VCaP (cell line): Measurements from ENCODE around the gene TPRX1.
"Not testable (repeated sequence)": the region's sequence is repeated elsewhere in the genome, so short reads cannot be mapped to it uniquely, and the experiment has no call there.

ENCODE experiments used
- H3K27ac ChIP-seq: fragments of 450-650 bp; 2 replicates; pipeline ENCODE4 v1.5.1; 2017
- TF ChIP-seq, protein P1 (sequence below): fragments of 450-650 bp; conservative IDR thresholded peaks from 2 replicates; pipeline ENCODE4 v1.5.1; 2017; ENCODE audit warnings: mild to moderate bottlenecking, moderate library complexity

The TPRX1 gene

DNA sequence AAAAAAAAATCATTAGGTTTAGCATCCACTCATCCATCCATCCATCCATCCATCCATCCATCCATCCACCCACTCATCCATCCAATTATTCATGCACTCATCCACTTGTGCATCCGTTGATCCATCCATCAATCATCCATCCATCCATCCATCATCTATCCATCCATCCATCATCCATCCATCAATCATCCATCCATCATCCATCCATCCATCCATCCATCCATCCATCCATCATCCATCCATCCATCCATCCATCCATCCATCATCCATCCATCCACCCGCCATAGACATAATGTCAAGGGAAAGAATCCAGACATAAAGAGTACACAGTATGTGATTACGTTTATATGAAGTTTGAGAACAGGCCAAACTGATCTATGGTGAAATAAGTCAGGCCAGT is 34.8 kb downstream of the TPRX1 start:
- H3K27ac ChIP-seq, result no peak overlapping the region
- TF ChIP-seq, protein P1, sequence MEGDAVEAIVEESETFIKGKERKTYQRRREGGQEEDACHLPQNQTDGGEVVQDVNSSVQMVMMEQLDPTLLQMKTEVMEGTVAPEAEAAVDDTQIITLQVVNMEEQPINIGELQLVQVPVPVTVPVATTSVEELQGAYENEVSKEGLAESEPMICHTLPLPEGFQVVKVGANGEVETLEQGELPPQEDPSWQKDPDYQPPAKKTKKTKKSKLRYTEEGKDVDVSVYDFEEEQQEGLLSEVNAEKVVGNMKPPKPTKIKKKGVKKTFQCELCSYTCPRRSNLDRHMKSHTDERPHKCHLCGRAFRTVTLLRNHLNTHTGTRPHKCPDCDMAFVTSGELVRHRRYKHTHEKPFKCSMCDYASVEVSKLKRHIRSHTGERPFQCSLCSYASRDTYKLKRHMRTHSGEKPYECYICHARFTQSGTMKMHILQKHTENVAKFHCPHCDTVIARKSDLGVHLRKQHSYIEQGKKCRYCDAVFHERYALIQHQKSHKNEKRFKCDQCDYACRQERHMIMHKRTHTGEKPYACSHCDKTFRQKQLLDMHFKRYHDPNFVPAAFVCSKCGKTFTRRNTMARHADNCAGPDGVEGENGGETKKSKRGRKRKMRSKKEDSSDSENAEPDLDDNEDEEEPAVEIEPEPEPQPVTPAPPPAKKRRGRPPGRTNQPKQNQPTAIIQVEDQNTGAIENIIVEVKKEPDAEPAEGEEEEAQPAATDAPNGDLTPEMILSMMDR, result no peak

DNA sequence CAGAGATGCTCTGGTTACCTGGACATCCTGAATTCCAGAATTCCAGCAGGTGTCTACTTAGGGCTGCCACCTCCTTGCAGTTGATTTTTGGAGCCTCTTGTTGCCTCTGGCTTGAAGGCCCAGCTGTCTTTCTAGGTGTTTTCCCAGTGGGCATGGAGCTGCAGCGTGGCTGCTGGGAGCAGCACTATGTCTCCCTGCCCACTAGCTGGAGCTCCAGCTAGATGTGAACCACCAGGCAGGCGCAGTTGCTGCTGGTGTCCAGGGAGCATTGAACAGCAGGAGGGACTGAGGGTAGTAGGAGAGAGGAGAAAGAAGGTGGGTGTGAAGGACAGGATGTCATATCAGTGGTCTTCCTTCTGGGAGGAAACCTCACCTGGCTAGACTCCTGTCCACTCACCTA is 35.7 kb downstream of the TPRX1 start:
- TF ChIP-seq, protein P1, result no peak
- H3K27ac ChIP-seq, result no peak overlapping the region

DNA sequence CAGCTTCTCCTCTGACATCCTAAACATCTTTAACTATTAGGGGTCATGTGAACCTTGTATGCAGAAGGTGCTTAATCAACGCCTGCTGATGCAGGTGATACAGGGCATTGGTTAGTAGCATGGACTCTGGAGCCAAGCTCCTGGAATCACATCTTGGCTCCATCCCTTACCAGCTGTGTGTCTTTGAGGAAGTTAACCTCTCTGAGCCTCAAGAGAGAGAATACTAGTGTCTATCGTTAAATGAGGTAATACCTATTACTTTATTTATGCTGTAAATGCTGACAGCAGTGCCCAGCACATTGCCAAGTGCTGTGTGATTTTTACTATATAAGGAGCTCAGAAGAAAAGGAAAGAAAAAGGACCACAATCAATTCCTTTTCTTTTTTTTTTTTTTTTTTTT is 37.0 kb downstream of the TPRX1 start:
- TF ChIP-seq, protein P1, result no peak
- no peak overlapping the region for H3K27ac ChIP-seq

DNA sequence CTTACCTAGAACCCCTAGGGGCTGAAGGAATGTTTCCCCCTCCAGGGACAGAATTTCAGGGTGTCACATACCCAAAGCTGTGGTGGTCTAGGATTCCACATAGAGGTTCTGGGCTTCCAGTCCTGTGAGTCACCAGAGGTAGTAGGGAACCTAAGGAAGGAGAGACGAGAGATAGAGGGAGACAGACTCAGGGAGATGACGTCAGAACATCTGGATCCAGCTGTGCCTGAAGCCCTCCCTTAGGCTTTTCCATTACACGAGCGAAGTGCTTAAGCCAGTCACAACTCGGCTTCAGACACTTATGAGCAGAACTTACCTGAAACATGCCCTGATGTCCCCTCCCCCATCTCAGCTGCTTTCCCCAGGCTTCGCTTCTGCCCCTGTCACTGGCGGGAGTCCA is 37.7 kb downstream of the TPRX1 start:
- TF ChIP-seq, protein P1, result no peak
- H3K27ac ChIP-seq, result no peak overlapping the region

DNA sequence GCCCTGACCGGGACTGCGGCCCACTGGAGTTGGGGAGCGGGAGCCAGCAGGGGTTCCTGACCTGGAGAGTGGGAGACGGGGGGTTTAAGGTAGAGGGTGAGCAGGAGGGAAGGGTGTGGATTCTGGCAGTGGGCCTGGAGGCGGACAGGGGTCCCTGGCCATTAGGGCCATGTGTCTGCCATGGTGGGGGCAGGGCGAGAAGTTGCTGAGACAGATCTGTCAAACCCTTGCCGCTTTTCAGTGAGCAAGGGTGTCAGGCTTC is 38.1 kb downstream of the TPRX1 start:
- TF ChIP-seq, protein P1, result no peak
- no peak overlapping the region for H3K27ac ChIP-seq

DNA sequence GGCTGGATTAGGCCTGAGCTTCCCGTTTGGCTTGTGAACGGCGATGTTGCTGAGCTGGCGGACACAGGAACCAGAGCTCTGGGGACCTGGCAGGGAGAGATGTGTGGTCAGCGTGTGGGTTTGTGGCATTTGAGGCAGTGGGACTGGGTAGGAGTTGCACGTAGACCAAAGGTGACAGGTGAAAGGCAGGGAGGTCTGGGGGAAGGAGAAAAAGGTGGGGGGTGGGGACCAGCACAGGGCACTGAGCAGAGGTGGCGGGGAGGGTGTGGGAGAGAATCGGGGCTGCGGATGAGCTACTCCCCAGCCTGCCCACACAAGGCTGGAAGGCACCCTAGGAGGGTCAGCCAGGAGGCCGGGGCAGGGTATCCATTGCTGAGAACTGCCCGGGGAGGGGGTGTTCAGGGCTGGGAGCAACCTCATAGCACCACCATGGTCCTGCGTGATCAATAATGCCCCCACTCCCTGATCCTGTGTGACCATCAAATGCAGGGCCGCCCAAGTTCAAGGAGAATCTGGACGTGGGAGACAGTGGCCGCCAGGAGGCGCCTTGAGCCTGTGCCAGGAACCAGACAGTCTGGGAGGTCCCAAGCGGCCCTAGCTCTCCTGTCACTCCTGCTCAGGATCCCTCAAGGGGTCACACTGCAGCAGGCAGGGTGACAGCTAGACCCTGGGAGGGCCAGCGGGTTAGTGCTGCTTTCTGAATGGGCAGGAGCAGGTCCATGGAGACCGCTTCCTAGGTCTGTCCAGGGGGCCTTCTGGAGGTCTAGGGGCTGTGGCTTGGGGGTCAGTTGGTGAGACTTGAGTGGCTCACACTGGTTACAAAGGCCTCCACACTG is 38.6 kb downstream of the TPRX1 start:
- no peak overlapping the region for H3K27ac ChIP-seq
- TF ChIP-seq, protein P1, result peak; percentile 76

DNA sequence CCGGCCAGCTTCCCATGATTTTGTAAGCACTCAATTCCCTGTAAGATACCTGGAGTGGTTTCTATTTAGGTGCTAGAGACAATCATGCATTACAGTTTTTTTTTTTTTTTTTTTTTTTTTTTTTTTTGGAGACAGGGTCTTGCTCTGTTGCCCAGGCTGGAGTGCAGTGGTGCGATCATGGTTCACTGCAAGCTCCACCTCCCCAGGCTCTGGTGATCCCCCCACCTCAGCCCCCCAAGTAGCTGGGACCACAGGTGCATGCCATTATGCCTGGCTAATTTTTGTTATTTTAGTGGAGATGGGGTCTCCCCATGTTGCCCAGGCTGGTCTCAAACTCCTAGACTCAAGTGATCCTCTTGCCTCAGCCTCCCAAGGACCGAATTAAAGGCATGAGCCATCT is 39.6 kb downstream of the TPRX1 start:
- H3K27ac ChIP-seq, result not testable (repeated sequence)

DNA sequence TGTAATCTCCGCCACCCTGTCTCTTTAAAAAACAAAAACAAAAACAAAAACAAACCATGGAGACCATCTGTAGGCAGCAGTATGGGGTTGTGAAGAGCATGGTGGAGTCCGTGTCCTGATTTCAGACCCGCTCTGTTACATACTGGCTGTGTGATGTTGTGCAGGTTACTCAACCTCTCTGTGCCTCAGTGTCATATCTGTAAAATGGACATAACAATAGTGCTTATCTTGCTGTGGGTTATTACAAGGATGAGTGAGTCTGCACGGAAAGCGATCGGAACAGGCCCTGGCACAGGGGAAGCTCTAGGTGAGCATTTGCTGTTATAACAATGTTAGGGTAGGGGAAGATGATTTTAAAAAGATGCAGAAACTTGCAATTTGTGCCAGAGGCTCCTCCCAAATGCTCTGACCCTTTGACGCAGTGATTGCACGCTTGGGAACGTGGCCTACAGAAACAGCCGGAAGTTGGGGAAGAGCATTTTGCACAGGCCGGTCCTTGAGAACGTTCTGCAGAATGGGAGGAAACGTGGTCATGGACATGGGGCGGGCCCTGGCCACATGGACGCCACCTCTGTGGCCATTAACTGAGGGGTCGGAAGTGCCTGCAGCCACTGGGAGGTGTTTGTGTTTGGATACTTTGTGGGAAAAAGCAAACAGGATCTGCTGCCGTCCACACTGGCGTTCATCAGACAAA is 41.6 kb downstream of the TPRX1 start:
- H3K27ac ChIP-seq, result no peak overlapping the region
- TF ChIP-seq, protein P1, result no peak
